Activated T-cell treated with anti-CD3 and anti-CD28 coated beads, Interleukin-2, amount 50 U/mL, for 4 hours (primary cell): ENCODE data around the gene PGM5. TPM values are rescaled to one million over a fixed set of nuclear protein-coding genes. Genes with fewer than 3 reads are reported as not detected.

Experiments used
- ATAC-seq, 2 donors: fragments of 200-7000 bp; cut with Tn5 transposase; one replicate each; pipeline ENCODE4 v1.10.0; 2021
- DNase-seq: peaks from one replicate; pipeline ENCODE4 v3.0.0-alpha.2; 2020
- H3K27me3 Mint-ChIP-seq: one replicate; pipeline ENCODE4 v1.8.0; 2021; ENCODE audit warnings: low read depth, mixed read lengths
- H3K36me3 Mint-ChIP-seq: one replicate; pipeline ENCODE4 v1.8.0; 2022; ENCODE audit warnings: mixed read lengths; ENCODE audit not compliant: insufficient read depth
- H3K4me1 Mint-ChIP-seq: one replicate; pipeline ENCODE4 v1.8.0; 2021; ENCODE audit warnings: low read depth, mixed read lengths
- H3K4me3 Mint-ChIP-seq: one replicate; pipeline ENCODE4 v1.8.0; 2021; ENCODE audit warnings: mild to moderate bottlenecking, moderate library complexity, mixed read lengths
- H3K9me3 Mint-ChIP-seq: one replicate; pipeline ENCODE4 v1.8.0; 2021; ENCODE audit warnings: mixed read lengths
- total RNA-seq, 3 donors: library from RNA; stranded (reverse); gene quantifications; one replicate each; pipeline ENCODE4 v1.2.1, GENCODE V29; 2021

PGM5 gene
- total RNA-seq, 3 donors from 2014 or later = not detected

DNA sequence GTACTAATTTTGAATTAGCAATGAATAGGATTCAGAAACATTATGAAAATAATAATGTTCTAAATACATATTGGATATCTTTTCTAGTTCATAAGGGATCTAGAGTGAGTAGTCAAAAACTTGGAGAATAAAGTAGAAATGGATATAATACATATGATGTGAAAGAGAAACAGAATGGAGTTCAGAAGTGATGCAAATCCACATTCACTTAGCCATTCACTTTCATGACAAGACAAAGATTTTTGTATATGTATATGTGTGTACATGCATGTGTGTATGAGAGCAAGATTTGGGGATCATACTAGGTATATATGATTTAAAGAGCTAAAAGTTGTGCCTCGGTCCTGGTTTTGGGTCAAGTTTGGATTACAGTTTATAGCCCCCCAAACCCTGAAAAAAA is 150.1 kb downstream of the PGM5 start:
- ATAC-seq = no peak
- no peaks in the 10 kb centered on the region for H3K4me1 Mint-ChIP-seq

DNA sequence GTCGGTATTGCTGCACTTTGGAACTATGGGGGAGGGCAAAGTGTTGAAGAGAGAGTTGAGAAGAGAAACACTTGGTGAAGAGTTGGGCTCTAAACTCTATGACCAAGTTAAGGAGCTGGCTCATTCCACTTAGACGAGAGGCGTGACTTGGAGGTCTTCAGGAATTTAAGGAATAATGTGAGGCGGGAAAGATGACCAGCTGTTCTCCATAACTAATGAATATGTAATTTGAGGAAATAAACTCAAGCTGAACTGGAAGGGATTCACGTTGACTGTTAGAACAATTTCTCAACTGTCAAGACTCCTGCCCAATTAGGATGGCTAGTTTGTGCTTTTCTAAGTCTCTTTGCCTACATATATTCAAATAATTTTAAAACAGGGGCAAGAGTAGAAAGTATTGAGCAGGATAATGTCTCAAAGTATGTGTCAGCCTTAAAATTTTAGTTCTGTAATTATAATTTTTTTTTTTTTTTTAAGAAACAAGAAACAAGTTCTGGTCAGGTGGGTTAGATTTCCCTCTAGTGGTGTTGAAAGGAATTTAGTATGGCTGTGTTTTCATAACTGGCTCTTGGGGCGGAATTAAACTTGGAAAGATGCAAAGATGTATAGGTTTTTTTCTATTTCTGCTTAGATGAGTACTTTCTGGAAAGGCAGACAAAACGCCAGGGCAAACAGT is 150.9 kb downstream of the PGM5 start:
- ATAC-seq = no peak
- no peaks in the 10 kb centered on the region for H3K27me3 Mint-ChIP-seq
- DNase-seq = no peak

More for the DNA sequence above, 150.1 kb downstream of the PGM5 start:
- H3K36me3 Mint-ChIP-seq = no peaks in the 10 kb centered on the region
- no peak overlapping the region for H3K4me3 Mint-ChIP-seq
- H3K9me3 Mint-ChIP-seq = no peaks in the 10 kb centered on the region
- DNase-seq = no peak
- no peaks in the 10 kb centered on the region for H3K27me3 Mint-ChIP-seq

DNA sequence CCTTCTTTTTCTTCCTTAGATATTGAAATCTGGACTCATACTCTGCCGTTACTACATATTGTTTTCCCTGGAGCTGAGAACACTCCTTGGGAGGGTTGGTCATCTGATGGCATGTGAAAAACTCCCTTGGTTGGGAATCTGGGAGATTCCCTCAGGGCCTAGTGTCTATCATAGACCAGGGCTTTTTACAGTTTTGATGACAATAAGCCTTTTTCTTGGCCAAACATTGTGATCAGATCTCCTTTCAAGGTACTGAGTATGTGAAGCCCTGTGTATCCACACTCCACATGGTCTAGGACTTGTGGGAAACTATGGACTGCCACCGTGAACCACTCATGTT is 151.4 kb downstream of the PGM5 start:
- no peaks in the 10 kb centered on the region for H3K27me3 Mint-ChIP-seq
- H3K9me3 Mint-ChIP-seq = no peaks in the 10 kb centered on the region
- no peaks in the 10 kb centered on the region for H3K36me3 Mint-ChIP-seq
- ATAC-seq (no peak), DNase-seq (no peak)
- no peaks in the 10 kb centered on the region for H3K4me1 Mint-ChIP-seq
- H3K4me3 Mint-ChIP-seq = no peak overlapping the region

More for the DNA sequence above, 150.9 kb downstream of the PGM5 start:
- H3K4me3 Mint-ChIP-seq = no peak overlapping the region
- no peaks in the 10 kb centered on the region for H3K9me3 Mint-ChIP-seq
- H3K4me1 Mint-ChIP-seq = no peaks in the 10 kb centered on the region
- no peaks in the 10 kb centered on the region for H3K36me3 Mint-ChIP-seq

DNA sequence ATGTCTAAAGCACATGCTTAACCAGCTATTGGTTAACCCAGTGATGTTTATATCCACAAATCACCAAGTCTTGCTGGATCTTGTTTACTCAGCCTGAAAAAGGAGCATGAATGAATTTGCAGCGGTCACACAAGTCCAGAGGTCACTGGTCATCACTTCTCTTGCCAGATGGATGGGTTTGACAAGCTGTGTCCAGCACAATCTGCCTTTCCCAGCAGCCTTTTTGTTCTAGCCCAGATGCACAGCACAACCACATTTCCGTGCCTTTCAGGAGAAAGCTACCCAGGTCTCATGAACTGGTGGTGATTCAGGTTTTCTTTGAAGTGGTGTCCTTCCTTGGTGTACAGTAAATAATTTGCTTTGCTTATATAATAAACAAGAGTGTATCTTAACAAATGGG is 152.1 kb downstream of the PGM5 start:
- H3K9me3 Mint-ChIP-seq = no peaks in the 10 kb centered on the region
- H3K4me1 Mint-ChIP-seq = no peaks in the 10 kb centered on the region
- no peaks in the 10 kb centered on the region for H3K36me3 Mint-ChIP-seq
- ATAC-seq (no peak), DNase-seq (no peak)
- no peak overlapping the region for H3K4me3 Mint-ChIP-seq
- H3K27me3 Mint-ChIP-seq = no peaks in the 10 kb centered on the region

DNA sequence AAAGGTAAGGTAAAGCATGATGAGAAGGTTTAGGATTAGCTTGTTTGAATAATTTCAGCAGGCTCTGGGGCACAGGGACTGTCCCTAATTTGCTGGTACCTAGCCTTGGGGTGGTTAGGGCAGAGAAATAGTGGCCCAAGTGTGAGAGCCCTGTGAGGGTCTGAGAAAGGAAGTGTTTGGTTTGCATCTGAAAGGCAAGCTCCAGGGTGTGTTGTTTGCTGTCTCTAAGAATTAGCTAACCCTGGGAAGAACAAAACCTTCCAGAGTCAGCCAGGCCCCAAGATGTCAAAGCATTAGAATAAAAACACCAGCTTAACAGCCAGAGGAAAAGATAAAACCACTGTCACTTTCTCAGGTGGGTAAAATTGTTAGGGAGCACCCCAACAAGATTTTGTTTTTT is 153.3 kb downstream of the PGM5 start:
- Mint-ChIP-seq H3K4me3 (no peak overlapping the region), H3K27me3 (no peaks in the 10 kb centered on the region)

DNA sequence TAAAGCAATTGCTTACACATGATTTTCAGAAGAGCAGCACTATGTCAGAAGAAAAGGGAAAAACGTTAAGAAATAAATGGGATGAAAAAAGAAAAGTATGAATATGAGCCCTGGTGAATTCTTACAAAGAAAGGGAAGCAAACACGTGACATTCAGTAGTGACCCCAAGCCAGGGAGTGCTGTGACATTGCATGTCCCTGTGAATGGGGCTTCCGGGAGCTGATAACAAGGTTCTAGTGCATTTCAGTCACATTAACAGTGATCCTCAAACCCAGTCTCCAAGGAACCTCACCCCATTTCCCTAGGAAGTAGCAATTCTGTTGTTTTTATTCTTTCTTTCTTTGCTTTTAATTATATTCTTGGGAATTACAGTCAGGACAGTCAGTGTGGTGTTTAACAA is 157.0 kb downstream of the PGM5 start:
- H3K36me3 Mint-ChIP-seq = no peaks in the 10 kb centered on the region
- H3K9me3 Mint-ChIP-seq = peaks cover 4% of the 10 kb centered on the region
- no peak overlapping the region for H3K4me3 Mint-ChIP-seq
- H3K27me3 Mint-ChIP-seq = peaks cover 2% of the 10 kb centered on the region
- ATAC-seq (no peak), DNase-seq (no peak)
- no peaks in the 10 kb centered on the region for H3K4me1 Mint-ChIP-seq

More for the DNA sequence above, 153.3 kb downstream of the PGM5 start:
- DNase-seq (no peak), ATAC-seq (no peak)
- Mint-ChIP-seq H3K36me3 (no peaks in the 10 kb centered on the region), H3K4me1 (no peaks in the 10 kb centered on the region), H3K9me3 (no peaks in the 10 kb centered on the region)

DNA sequence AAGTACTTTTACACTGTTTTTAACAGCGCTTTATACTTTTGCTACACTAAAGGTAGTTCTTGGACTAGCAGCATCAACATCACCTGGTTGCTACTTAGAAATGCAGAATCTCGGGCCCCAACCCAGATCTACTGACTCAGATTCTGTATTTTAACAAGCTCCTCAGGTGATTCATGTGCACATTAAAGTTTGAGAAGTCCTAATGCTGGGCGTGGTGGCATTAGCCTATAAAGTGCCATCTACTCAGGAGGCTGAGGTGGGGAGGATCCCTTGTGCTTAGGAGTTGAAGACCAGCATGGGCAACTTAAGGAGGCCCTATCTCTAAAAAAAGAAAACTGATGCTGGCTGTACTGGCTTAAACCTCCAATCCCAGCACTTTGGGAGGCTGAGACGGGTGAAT is 157.6 kb downstream of the PGM5 start:
- no peaks in the 10 kb centered on the region for H3K36me3 Mint-ChIP-seq
- DNase-seq = no peak
- H3K27me3 Mint-ChIP-seq = peaks cover 2% of the 10 kb centered on the region
- no peaks in the 10 kb centered on the region for H3K4me1 Mint-ChIP-seq
- no peak for ATAC-seq
- H3K4me3 Mint-ChIP-seq = no peak overlapping the region
- peaks cover 8% of the 10 kb centered on the region for H3K9me3 Mint-ChIP-seq

DNA sequence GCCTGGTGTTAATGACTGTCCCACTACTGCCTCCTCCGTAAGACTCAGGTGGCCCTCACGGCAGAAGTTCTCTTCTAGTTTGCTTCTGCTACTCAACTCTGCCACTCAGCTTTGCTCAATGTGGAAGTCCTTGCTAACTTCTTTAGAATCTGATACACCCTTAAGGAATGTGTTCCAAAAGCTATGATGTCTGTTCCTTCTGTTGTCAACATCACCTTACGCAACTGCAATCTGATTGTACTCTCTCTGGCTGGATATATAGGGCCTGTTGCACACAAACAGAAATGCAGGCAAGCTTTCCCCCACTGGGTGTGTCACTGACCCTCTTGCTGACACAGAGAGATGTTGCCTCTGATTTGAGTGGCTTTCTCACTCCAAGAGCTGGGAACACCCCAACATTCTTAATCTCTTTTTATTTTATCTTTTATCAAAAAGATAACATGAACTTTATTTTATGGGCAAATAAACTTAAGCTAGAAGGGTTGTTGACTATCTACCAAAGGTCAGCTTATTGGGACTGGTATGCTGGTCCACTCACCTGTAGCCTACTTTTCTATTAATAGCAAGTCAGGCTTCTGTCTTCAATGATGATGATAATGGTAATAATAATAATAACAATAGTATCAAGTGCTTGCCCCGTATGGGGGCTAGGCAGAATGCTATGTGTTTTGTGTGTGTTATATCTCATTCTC is 159.1 kb downstream of the PGM5 start:
- Mint-ChIP-seq H3K4me3 (no peak overlapping the region), H3K9me3 (peaks cover 8% of the 10 kb centered on the region), H3K36me3 (no peaks in the 10 kb centered on the region), H3K27me3 (peaks cover 2% of the 10 kb centered on the region), H3K4me1 (no peaks in the 10 kb centered on the region)
- ATAC-seq = no peak
- DNase-seq = no peak

DNA sequence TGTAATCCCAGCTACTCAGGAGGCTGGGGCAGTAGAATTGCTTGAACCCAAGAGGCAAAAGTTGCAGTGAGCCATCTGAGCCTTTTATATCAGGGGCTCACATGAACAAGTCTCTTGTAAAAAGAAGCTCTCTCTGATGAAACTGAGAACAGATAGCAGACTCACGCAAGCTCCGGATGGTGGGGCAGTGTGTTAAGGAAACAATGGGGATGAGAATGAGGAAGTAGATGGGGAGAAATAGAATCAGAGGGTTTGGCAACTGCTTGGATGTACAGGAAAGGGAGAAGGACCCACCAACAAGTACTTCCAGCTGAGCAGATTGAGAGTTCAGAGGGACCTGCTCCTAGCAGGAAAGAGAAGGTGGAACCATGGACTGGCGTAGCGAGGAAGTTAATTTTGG is 165.7 kb downstream of the PGM5 start:
- Mint-ChIP-seq H3K36me3 (no peaks in the 10 kb centered on the region), H3K4me3 (no peak overlapping the region), H3K4me1 (no peaks in the 10 kb centered on the region), H3K27me3 (peaks cover 2% of the 10 kb centered on the region), H3K9me3 (peaks cover 8% of the 10 kb centered on the region)
- no peak for ATAC-seq
- no peak for DNase-seq

DNA sequence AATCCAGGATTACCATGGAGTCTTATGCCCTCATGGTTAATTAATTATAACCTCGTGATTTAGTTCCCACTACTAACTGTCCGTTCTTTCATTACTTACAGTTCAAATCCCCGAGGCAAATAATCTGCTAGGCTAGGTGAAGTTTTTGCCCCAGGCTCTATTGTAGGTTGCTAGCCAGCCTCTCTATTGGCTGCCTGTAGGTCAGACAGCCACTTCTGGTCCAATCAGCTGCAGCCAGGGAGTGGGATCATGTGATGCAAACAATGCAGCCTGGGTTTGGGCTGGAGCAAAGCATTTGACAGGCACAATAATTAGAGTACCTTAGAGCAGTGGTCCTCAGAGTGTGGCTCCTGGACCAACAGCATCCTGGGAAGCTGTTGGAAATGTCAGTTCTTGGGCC is 166.5 kb downstream of the PGM5 start:
- Mint-ChIP-seq H3K27me3 (peaks cover 6% of the 10 kb centered on the region), H3K4me1 (no peaks in the 10 kb centered on the region), H3K9me3 (peaks cover 7% of the 10 kb centered on the region), H3K4me3 (no peak overlapping the region), H3K36me3 (no peaks in the 10 kb centered on the region)
- DNase-seq (no peak), ATAC-seq (no peak)

DNA sequence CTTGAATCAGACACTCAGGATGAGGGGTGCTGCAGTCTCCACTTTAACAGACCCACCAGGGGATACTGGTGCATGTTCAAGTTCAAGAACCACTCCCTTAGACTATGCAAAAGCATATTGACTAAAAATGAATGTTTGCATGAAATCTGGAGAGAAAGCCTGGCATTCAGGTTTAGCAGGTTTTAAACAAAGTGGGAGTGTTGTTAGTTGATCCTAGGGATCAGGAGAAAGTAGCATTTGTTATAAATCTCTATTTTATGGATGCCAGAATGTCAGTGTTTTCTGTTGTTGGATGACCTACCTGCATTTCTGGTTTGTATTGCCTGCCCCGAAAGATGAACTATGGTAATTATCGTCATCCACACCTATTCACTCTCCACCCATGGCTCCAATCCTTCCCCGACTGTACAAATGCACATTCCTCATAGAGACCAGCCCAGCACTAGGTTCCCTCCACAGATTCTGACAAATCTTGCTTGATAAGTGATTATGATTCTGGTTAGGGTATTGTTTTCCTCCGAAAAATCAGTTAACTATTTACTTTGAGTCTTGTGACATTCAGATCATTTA is 167.0 kb downstream of the PGM5 start:
- DNase-seq (no peak), ATAC-seq (no peak)
- H3K4me3 Mint-ChIP-seq = no peak overlapping the region
- H3K9me3 Mint-ChIP-seq = peaks cover 3% of the 10 kb centered on the region
- H3K36me3 Mint-ChIP-seq = no peaks in the 10 kb centered on the region
- no peaks in the 10 kb centered on the region for H3K4me1 Mint-ChIP-seq
- H3K27me3 Mint-ChIP-seq = peaks cover 6% of the 10 kb centered on the region

DNA sequence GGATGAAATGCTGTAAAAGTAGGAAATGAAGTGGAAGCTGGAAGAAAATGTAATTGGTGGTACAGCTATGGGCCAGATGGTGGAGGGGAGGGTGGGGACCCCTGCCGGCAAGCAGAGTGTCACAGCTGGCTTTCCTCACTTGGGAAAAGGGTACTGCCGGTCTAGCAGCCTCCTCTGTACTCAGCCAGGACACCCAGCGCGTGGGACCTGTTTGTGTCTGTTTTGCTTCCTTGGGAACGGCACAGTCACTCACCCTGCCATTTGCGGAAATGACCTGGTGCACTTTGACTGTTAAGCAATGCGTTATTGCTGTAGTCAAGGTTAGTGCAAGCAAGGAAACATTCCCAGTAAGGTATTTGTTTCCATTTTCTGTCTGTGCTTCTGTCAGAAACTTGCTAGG is 174.2 kb downstream of the PGM5 start:
- no peak for ATAC-seq
- H3K4me1 Mint-ChIP-seq = no peaks in the 10 kb centered on the region
- peaks cover 6% of the 10 kb centered on the region for H3K27me3 Mint-ChIP-seq
- no peaks in the 10 kb centered on the region for H3K36me3 Mint-ChIP-seq
- H3K4me3 Mint-ChIP-seq = no peak overlapping the region
- no peak for DNase-seq
- no peaks in the 10 kb centered on the region for H3K9me3 Mint-ChIP-seq

DNA sequence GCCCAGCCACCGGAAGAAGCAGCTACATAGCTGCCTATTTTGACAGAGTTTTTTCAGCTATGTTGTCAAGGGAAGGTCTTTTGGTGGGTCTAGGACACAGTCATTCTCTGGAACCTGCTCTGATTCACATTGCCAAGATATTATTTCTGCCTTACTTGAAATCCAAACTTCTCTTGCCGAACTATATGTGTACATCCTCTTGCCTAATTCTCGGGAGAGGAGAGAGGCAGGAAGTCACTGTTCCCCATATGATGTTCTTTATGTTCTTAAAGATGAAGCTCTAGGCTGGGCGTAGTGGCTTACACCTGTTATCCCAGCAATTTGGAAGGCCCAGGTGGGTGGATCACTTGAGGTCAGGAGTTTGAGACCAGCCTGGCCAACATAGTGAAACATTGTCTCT is 175.7 kb downstream of the PGM5 start:
- Mint-ChIP-seq H3K36me3 (no peaks in the 10 kb centered on the region), H3K27me3 (peaks cover 4% of the 10 kb centered on the region), H3K9me3 (no peaks in the 10 kb centered on the region), H3K4me1 (no peaks in the 10 kb centered on the region), H3K4me3 (no peak overlapping the region)
- no peak for ATAC-seq
- DNase-seq = no peak

DNA sequence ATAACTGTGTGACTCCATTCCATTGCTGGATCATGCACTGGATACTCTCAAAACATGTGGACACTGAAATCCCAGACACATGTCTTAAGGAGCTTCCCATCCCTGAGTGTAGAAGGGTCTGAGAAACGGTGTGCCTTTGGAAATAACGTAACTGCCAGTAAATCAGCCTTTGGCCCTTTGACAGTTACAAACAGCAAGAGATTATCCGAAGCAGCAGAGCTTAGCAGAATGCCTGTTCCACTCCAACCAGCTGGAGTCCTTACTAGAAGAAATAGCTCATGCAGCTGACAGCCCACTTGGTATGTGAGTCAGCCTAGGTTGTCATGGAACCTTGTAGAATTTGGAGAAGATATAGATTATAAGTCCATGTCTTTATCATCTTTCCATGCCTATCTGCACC is 177.3 kb downstream of the PGM5 start:
- no peaks in the 10 kb centered on the region for H3K27me3 Mint-ChIP-seq
- DNase-seq (no peak), ATAC-seq (no peak)
- no peaks in the 10 kb centered on the region for H3K4me1 Mint-ChIP-seq
- H3K9me3 Mint-ChIP-seq = no peaks in the 10 kb centered on the region
- H3K4me3 Mint-ChIP-seq = no peak overlapping the region
- no peaks in the 10 kb centered on the region for H3K36me3 Mint-ChIP-seq
